Hepatocyte (in vitro differentiated cells): ENCODE measurements around the gene SEMA4A. TPM values are rescaled to one million over a fixed set of nuclear protein-coding genes. Genes with fewer than 3 reads are reported as not detected.

Experiments used
- DNase-seq: peaks from one replicate; pipeline ENCODE4 v3.0.0-alpha.2; 2016; ENCODE audit warnings: low spot score
- H2AFZ ChIP-seq: fragments of 200-600 bp; sonication (generic); 2 replicates; pipeline ENCODE4 v1.6.0; 2016; ENCODE audit warnings: antibody characterized with exemption, mild to moderate bottlenecking
- H3K27ac ChIP-seq: fragments of 200-600 bp; sonication (generic); 2 replicates; pipeline ENCODE4 v1.5.1; 2016; ENCODE audit warnings: mild to moderate bottlenecking
- H3K27me3 ChIP-seq: fragments of 200-600 bp; sonication (generic); 2 replicates; pipeline ENCODE4 v1.6.1; 2016
- H3K36me3 ChIP-seq: fragments of 200-600 bp; sonication (generic); replicated peaks from 2 replicates; pipeline ENCODE4 v1.5.1; 2016; ENCODE audit warnings: low read depth; ENCODE audit not compliant: insufficient read depth
- H3K4me1 ChIP-seq: fragments of 200-600 bp; sonication (generic); 2 replicates; pipeline ENCODE4 v1.5.1; 2016; ENCODE audit warnings: mild to moderate bottlenecking, moderate library complexity; ENCODE audit not compliant: insufficient read depth
- H3K4me2 ChIP-seq: fragments of 200-600 bp; sonication (generic); 2 replicates; pipeline ENCODE4 v1.6.0; 2016
- H3K4me3 ChIP-seq: fragments of 200-600 bp; sonication (generic); 2 replicates; pipeline ENCODE4 v1.5.1; 2016; ENCODE audit warnings: mild to moderate bottlenecking
- H3K79me2 ChIP-seq: fragments of 200-600 bp; sonication (generic); 2 replicates; pipeline ENCODE4 v1.6.0; 2017; ENCODE audit warnings: mild to moderate bottlenecking
- H3K9me2 ChIP-seq: fragments of 200-600 bp; sonication (generic); replicated peaks from 2 replicates; pipeline ENCODE4 v1.6.0; 2017; ENCODE audit warnings: mild to moderate bottlenecking; ENCODE audit not compliant: insufficient read depth
- H3K9me3 ChIP-seq: fragments of 200-600 bp; sonication (generic); 2 replicates; pipeline ENCODE4 v1.5.1; 2016; ENCODE audit warnings: low read depth, mild to moderate bottlenecking
- H4K20me1 ChIP-seq: fragments of 200-600 bp; sonication (generic); 2 replicates; pipeline ENCODE4 v1.6.0; 2016; ENCODE audit warnings: mild to moderate bottlenecking; ENCODE audit not compliant: insufficient read depth, poor library complexity, severe bottlenecking
- EZH2 ChIP-seq: fragments of 200-600 bp; sonication (generic); IDR thresholded peaks from 2 replicates; pipeline ENCODE4 v1.6.1; 2016; ENCODE audit warnings: antibody characterized with exemption, mild to moderate bottlenecking, borderline replicate concordance
- EZH2phosphoT487 ChIP-seq: fragments of 200-600 bp; sonication (generic); IDR thresholded peaks from one replicate; pipeline ENCODE4 v1.6.1; 2018; ENCODE audit warnings: antibody characterized with exemption, mild to moderate bottlenecking, low read depth, moderate library complexity; ENCODE audit not compliant: unreplicated experiment, severe bottlenecking
- WGBS: methylation state at CpG from one replicate; pipeline ENCODE4 v1.1.6; 2016; ENCODE audit warnings: low lambda C conversion rate; ENCODE audit errors: missing lambda C conversion rate; 5-methylcytosine and 5-hydroxymethylcytosine counted together
- polyA plus RNA-seq: library from polyadenylated mRNA; unstranded; fragments of >200 nt; fragmentation: Nextera tagmentation; extraction: Ambion mirVana; gene quantifications from 2 replicates; pipeline ENCODE4 v1.2.1, GENCODE V29; 2016
- total RNA-seq: library from RNA; depleted of rRNA; stranded (reverse); fragments of >200 nt; gene quantifications from 2 replicates; pipeline ENCODE4 v1.2.3, GENCODE V29; 2014
- TF ChIP-seq, protein P1 (sequence below): fragments of 200-600 bp; sonication (generic); IDR thresholded peaks from 2 replicates; pipeline ENCODE4 v1.5.1; 2016; ENCODE audit warnings: antibody characterized with exemption, mild to moderate bottlenecking; ENCODE audit not compliant: poor library complexity

Gene SEMA4A
- total and polyA plus RNA-seq, 2 experiments from 2014 or later, result 1.3 to 2.1 TPM

GRCh38 chr1:156121457-156121856, 31.9 kb upstream of the SEMA4A start:
- H3K9me3 ChIP-seq, result no peaks in the 10 kb centered on the region
- no peak overlapping the region for H3K4me3 ChIP-seq
- no peaks in the 10 kb centered on the region for H3K9me2 ChIP-seq
- no peaks in the 10 kb centered on the region for H3K27me3 ChIP-seq
- 85% methylated on average over 4 of the region's 4 CpGs for WGBS
- peaks cover 95% of the 10 kb centered on the region for H3K79me2 ChIP-seq
- peak overlapping the region; percentile 98 for H3K27ac ChIP-seq
- no peak overlapping the region for H2AFZ ChIP-seq
- H4K20me1 ChIP-seq, result peaks cover 44% of the 10 kb centered on the region
- DNase-seq, result no peak
- TF ChIP-seq EZH2phosphoT487 (no peak), EZH2 (no peak)
- TF ChIP-seq, protein P1, sequence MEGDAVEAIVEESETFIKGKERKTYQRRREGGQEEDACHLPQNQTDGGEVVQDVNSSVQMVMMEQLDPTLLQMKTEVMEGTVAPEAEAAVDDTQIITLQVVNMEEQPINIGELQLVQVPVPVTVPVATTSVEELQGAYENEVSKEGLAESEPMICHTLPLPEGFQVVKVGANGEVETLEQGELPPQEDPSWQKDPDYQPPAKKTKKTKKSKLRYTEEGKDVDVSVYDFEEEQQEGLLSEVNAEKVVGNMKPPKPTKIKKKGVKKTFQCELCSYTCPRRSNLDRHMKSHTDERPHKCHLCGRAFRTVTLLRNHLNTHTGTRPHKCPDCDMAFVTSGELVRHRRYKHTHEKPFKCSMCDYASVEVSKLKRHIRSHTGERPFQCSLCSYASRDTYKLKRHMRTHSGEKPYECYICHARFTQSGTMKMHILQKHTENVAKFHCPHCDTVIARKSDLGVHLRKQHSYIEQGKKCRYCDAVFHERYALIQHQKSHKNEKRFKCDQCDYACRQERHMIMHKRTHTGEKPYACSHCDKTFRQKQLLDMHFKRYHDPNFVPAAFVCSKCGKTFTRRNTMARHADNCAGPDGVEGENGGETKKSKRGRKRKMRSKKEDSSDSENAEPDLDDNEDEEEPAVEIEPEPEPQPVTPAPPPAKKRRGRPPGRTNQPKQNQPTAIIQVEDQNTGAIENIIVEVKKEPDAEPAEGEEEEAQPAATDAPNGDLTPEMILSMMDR, result no peak
- peaks cover 92% of the 10 kb centered on the region for H3K4me1 ChIP-seq
- H3K36me3 ChIP-seq, result no peaks in the 10 kb centered on the region
- H3K4me2 ChIP-seq, result peak overlapping the region; percentile 69

GRCh38 chr1:156122086-156122485, 31.3 kb upstream of the SEMA4A start:
- Histone ChIP-seq H3K9me2 (no peaks in the 10 kb centered on the region), H3K4me2 (peak overlapping the region; percentile 69), H3K27ac (peak overlapping the region; percentile 98), H3K4me3 (no peak overlapping the region), H3K9me3 (no peaks in the 10 kb centered on the region), H3K36me3 (no peaks in the 10 kb centered on the region), H4K20me1 (peaks cover 38% of the 10 kb centered on the region), H2AFZ (no peak overlapping the region), H3K79me2 (peaks cover 95% of the 10 kb centered on the region), H3K4me1 (peaks cover 98% of the 10 kb centered on the region), H3K27me3 (no peaks in the 10 kb centered on the region)
- no peak for DNase-seq
- WGBS, result 80% methylated on average over 4 of the region's 4 CpGs
- TF ChIP-seq EZH2 (no peak), EZH2phosphoT487 (no peak)
- TF ChIP-seq, protein P1, result no peak

DNA sequence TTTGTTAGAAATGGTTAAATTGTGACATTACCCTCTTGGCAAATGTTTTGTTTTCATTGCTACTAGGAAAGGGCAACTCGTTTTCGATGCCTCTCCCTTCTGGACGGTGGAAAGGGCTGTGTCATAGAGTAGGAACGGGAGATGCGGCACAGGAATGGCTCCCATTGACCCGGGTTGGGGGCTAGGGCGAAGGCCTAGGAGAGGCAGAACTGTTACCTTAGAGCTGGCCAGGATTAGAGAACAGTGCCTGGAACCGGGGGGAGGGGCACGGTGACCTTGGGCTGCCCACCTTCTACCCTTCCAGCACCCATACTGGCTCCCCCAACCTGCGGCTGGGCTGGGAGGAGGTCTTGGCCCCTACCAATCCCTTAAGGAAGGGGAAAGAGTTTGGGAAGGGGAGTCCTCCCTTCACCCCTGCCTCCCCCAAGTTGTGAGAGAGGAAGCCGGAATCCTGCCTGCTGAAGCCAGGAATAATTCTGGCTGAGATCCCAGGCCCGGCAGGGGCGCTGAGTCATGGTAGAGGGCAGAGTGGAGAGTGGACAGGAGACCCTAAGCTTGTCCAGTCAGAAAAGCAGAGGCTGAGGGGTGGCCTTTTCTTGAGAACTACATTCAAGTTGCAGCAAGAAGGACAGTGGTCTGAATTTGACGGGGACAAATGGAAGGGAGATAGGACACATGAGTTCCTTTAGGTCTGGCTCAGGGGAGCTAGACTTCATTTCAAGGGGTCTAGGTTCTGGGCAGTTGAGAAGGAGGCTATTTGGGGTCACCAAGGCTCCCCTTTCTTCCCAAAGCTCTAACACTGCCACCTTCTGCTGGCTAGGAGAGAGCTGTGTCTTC, 30.6 kb upstream of the SEMA4A start:
- TF ChIP-seq EZH2phosphoT487, result no peak
- TF ChIP-seq, protein P1, result no peak
- TF ChIP-seq EZH2, result no peak
- 49% methylated on average over 14 of the region's 14 CpGs for WGBS
- Histone ChIP-seq H4K20me1 (peaks cover 34% of the 10 kb centered on the region), H2AFZ (no peak overlapping the region), H3K79me2 (peaks cover 94% of the 10 kb centered on the region), H3K4me3 (no peak overlapping the region), H3K27me3 (no peaks in the 10 kb centered on the region), H3K27ac (peak overlapping the region; percentile 98), H3K4me2 (peak overlapping the region; percentile 69), H3K9me2 (no peaks in the 10 kb centered on the region), H3K36me3 (no peaks in the 10 kb centered on the region), H3K9me3 (no peaks in the 10 kb centered on the region), H3K4me1 (peaks cover 99% of the 10 kb centered on the region)
- peak; percentile 76 for DNase-seq
